Ramos (cell line): ENCODE measurements around the gene PNPT1.
"Not testable (repeated sequence)": the region's sequence is repeated elsewhere in the genome, so short reads cannot be mapped to it uniquely, and the experiment has no call there.

Experiments
- in situ Hi-C: fragments of 300-500 bp; cut with MboI; formaldehyde crosslinking; loops from one replicate; pipeline ENCODE4 v1.14.3; 2022; ENCODE audit warnings: low sequenced_read_pairs; ENCODE audit not compliant: unreplicated experiment

PNPT1 gene

GRCh38 chr2:55604027-55604565, 89.5 kb downstream of the PNPT1 start:
- in situ Hi-C loops = no loop called here

- in situ Hi-C loops = no loop called here
Measured at GRCh38 chr2:55601849-55602248, 91.8 kb downstream of the PNPT1 start.

- in situ Hi-C loops = no loop called here
Measured at GRCh38 chr2:55598056-55598795, 95.4 kb downstream of the PNPT1 start.

- in situ Hi-C loops = not testable (repeated sequence)
Measured at GRCh38 chr2:55596795-55597194, 96.8 kb downstream of the PNPT1 start.

DNA sequence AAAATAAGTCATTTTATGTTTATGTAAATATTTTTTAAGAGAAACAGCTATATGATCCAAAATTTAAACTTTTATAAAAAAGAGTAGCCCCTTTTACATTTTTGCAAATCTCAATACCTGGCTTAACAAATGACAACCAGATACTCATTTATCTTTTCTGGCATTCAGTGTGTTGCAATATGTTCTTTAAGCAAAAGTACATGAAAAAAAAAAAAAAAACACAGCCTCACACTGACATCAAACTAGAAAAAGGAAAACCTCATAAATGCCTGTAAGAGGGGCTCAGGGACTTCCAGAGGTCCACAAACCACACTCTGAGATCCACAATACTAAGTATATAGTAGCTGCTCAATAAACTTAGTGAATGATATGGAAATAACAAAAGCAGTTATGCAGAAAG, 98.1 kb downstream of the PNPT1 start:
- in situ Hi-C loops = no loop called here

DNA sequence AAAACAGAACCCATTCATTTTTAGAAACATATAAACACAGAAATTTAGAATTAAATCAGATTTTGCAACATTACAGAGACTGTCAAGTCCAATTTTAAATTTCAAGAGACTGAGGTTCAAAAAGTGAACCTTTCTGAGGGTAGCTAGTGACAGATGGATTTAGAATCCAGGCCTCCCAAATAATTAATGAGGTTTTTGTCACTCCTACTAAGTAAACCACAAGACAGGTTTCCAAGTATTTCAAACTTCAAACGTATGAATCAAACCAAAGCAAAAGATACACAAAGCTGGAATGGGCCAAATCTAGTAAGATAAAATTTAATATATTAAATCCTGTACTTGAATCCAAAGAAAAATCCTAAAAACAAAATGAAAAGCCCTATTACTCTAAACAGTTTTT, 101.5 kb downstream of the PNPT1 start:
- in situ Hi-C loops = no loop called here

- in situ Hi-C loops = no loop called here
Measured at GRCh38 chr2:55590810-55591440, 102.7 kb downstream of the PNPT1 start.

- in situ Hi-C loops = no loop called here
Measured at GRCh38 chr2:55585451-55586080, 108.1 kb downstream of the PNPT1 start.
